Endothelial cell of umbilical vein (primary cell): ENCODE data around the gene NYAP2.

Source experiments
- JUN ChIP-seq: IDR thresholded peaks from 2 replicates; pipeline ENCODE4 v1.6.1; 2011; ENCODE audit warnings: borderline replicate concordance, low read depth; ENCODE audit not compliant: insufficient read length, insufficient read depth
- POLR2A ChIP-seq: IDR thresholded peaks from 2 replicates; pipeline ENCODE4 v1.6.1; 2012; ENCODE audit warnings: low read depth, mild to moderate bottlenecking, control low read depth, low read length

DNA sequence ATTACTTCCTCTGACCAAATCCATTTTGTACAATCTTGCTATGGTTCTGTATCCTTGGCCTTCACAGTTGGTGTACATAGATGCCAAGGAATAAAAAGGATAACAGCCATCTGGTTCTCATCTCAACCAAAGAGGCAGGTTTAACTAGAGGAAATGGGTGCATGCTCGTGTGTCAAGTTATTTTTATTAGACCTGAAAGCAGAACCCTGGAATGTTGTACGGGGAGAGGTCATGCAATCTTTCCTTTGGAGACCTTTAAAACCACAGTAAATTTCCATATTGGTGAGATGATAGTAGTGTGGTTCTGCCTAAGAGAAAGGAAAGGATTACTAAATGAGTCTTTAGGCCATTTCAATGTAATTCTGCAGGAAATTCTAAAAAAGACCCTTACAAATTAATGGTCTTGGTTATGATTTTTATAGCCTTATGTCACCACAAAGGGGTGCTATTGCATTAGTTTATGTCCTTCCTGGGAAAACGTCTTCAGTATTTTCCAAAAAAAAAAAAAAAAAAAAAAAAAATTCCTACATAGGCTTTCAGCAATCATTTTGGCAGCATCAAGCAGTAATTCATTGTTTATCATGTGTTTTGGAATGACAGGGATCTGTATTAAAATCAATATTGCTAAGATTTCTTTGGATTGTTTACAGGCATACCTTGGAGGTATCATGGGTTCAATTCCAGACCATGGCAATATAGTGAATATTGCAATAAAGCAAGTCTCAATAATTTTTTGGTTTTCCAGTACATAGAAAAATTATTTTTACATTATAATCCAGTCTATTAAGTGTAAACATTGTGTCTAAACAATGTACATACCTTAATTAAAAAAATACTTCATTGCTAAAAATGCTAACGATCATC is 270.8 kb downstream of the NYAP2 start:
- no peak for TF ChIP-seq POLR2A
- TF ChIP-seq JUN, result no peak
